ENCODE data around the gene GNPTAB.

The GNPTAB gene

GRCh38 chr12:101698800-101699347, 131.9 kb downstream of the GNPTAB start:
- no peak overlapping the region; the same call in 1 of the 2 replicates for H3K27ac ChIP-seq

GRCh38 chr12:101697930-101698799, 132.6 kb downstream of the GNPTAB start:
- peaks cover 15% of the 10 kb centered on the region for H3K4me1 ChIP-seq (ENCODE audit: low read depth, poor library complexity, severe bottlenecking)

More at GRCh38 chr12:101698800-101699347, 131.9 kb downstream of the GNPTAB start:
- H3K4me1 ChIP-seq (ENCODE audit: low read depth, poor library complexity, severe bottlenecking): peaks cover 15% of the 10 kb centered on the region
- H3K27me3 ChIP-seq (ENCODE audit: insufficient read depth, low read depth): no peaks in the 10 kb centered on the region
- no peak overlapping the region for H3K4me3 ChIP-seq (IDR thresholded peaks at IDR 0.05; ENCODE audit: insufficient read depth, low read depth, low read length)
- H3K36me3 ChIP-seq (ENCODE audit: insufficient read depth): no peaks in the 10 kb centered on the region
- H4K20me1 ChIP-seq (ENCODE audit: insufficient read depth): no peaks in the 10 kb centered on the region
- peak overlapping the region; percentile 65 for H2AFZ ChIP-seq (ENCODE audit: low read depth)
- H3K79me2 ChIP-seq (ENCODE audit: insufficient read depth, low read depth): peaks cover 18% of the 10 kb centered on the region; the same call in 1 of the 2 replicates
- peak overlapping the region; percentile 40 for H3K4me2 ChIP-seq
- TF ChIP-seq, protein P1, sequence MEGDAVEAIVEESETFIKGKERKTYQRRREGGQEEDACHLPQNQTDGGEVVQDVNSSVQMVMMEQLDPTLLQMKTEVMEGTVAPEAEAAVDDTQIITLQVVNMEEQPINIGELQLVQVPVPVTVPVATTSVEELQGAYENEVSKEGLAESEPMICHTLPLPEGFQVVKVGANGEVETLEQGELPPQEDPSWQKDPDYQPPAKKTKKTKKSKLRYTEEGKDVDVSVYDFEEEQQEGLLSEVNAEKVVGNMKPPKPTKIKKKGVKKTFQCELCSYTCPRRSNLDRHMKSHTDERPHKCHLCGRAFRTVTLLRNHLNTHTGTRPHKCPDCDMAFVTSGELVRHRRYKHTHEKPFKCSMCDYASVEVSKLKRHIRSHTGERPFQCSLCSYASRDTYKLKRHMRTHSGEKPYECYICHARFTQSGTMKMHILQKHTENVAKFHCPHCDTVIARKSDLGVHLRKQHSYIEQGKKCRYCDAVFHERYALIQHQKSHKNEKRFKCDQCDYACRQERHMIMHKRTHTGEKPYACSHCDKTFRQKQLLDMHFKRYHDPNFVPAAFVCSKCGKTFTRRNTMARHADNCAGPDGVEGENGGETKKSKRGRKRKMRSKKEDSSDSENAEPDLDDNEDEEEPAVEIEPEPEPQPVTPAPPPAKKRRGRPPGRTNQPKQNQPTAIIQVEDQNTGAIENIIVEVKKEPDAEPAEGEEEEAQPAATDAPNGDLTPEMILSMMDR (conservative IDR thresholded peaks at IDR 0.05; ENCODE audit: low read depth, low read length): no peak
- H3K9ac ChIP-seq: peak overlapping the region; percentile 74; the same call in 1 of the 2 replicates

GRCh38 chr12:101697197-101697929, 133.4 kb downstream of the GNPTAB start, which contains the start of gene CHPT1:
TSS of gene CHPT1 (plus strand) at chr12:101697640. CDS start at chr12:101697862, 222 bp downstream.
- Histone ChIP-seq H3K9ac (peak within 1 kb of the TSS; percentile 74), H4K20me1 (ENCODE audit: insufficient read depth) (no peaks in the 10 kb centered on the region), H3K4me3 (IDR thresholded peaks at IDR 0.05; ENCODE audit: insufficient read depth, low read depth, low read length) (no peak within 1 kb of the TSS), H2AFZ (ENCODE audit: low read depth) (peak within 1 kb of the TSS; percentile 90), H3K27me3 (ENCODE audit: insufficient read depth, low read depth) (no peaks in the 10 kb centered on the region), H3K4me1 (ENCODE audit: low read depth, poor library complexity, severe bottlenecking) (peaks cover 15% of the 10 kb centered on the region), H3K79me2 (ENCODE audit: insufficient read depth, low read depth) (peaks cover 14% of the 10 kb centered on the region; the same call in 1 of the 2 replicates), H3K27ac (peak within 1 kb of the TSS; percentile 49), H3K4me2 (peak within 1 kb of the TSS; percentile 71), H3K36me3 (ENCODE audit: insufficient read depth) (no peaks in the 10 kb centered on the region)
- TF ChIP-seq, protein P1 (conservative IDR thresholded peaks at IDR 0.05; ENCODE audit: low read depth, low read length): no peak

More at GRCh38 chr12:101697930-101698799, 132.6 kb downstream of the GNPTAB start:
- Histone ChIP-seq H3K9ac (peak overlapping the region; percentile 74), H3K4me2 (peak overlapping the region; percentile 40), H3K27me3 (ENCODE audit: insufficient read depth, low read depth) (no peaks in the 10 kb centered on the region), H3K27ac (peak overlapping the region; percentile 45), H4K20me1 (ENCODE audit: insufficient read depth) (no peaks in the 10 kb centered on the region), H3K79me2 (ENCODE audit: insufficient read depth, low read depth) (peaks cover 18% of the 10 kb centered on the region; the same call in 1 of the 2 replicates), H3K4me3 (IDR thresholded peaks at IDR 0.05; ENCODE audit: insufficient read depth, low read depth, low read length) (no peak overlapping the region), H3K36me3 (ENCODE audit: insufficient read depth) (no peaks in the 10 kb centered on the region), H2AFZ (ENCODE audit: low read depth) (peak overlapping the region; percentile 65)
- TF ChIP-seq, protein P1 (conservative IDR thresholded peaks at IDR 0.05; ENCODE audit: low read depth, low read length): no peak

Measured in KMS-11 (cell line).